ENCODE measurements around the gene GPR32.

GPR32 gene

GRCh38 chr19:50804420-50805272, 34.4 kb downstream of the GPR32 start (continued):
- TF ChIP-seq ZBTB49 (tag by site-specific recombination; IDR thresholded peaks at IDR 0.05; ENCODE audit: low read depth) (no peak), ZNF302 (tag by site-specific recombination; IDR thresholded peaks at IDR 0.05; ENCODE audit: low read depth) (no peak), ZNF776 (tag by site-specific recombination; IDR thresholded peaks at IDR 0.05; ENCODE audit: borderline replicate concordance) (no peak), ZNF169 (tag by site-specific recombination; IDR thresholded peaks at IDR 0.05) (no peak), SCRT1 (tag by site-specific recombination; IDR thresholded peaks at IDR 0.05; ENCODE audit: borderline replicate concordance) (no peak), ZNF10 (tag by site-specific recombination; IDR thresholded peaks at IDR 0.05) (no peak), ZNF768 (tag by site-specific recombination; IDR thresholded peaks at IDR 0.05) (no peak; the same call in 1 of the 2 replicates), ZNF394 (tag by site-specific recombination; IDR thresholded peaks at IDR 0.05; ENCODE audit: borderline replicate concordance) (peak; percentile 40; the same call in 1 of the 2 replicates), ZBTB17 (tag by site-specific recombination; IDR thresholded peaks at IDR 0.05) (peak; percentile 77), ZNF521 (tag by site-specific recombination; IDR thresholded peaks at IDR 0.05) (no peak), ZNF133 (tag by site-specific recombination; IDR thresholded peaks at IDR 0.05) (no peak), GFI1B (tag by site-specific recombination; IDR thresholded peaks at IDR 0.05) (no peak), ZNF837 (tag by site-specific recombination; IDR thresholded peaks at IDR 0.05) (no peak), ZNF223 (tag by site-specific recombination; IDR thresholded peaks at IDR 0.05) (no peak), YY2 (tag by site-specific recombination; IDR thresholded peaks at IDR 0.05) (peak; percentile 88), TRIM28 (IDR thresholded peaks at IDR 0.05; ENCODE audit: borderline replicate concordance, low read length) (peak; percentile 63; the same call in 1 of the 2 replicates), ZNF221 (tag by site-specific recombination; IDR thresholded peaks at IDR 0.05; ENCODE audit: borderline replicate concordance) (no peak), ZNF561 (tag by site-specific recombination; IDR thresholded peaks at IDR 0.05; ENCODE audit: borderline replicate concordance) (0 out of 2 replicates have a peak, but pooled peaks have one; percentile 57), ZNF16 (tag by site-specific recombination; IDR thresholded peaks at IDR 0.05; ENCODE audit: low read depth) (no peak), ZNF214 (tag by site-specific recombination; IDR thresholded peaks at IDR 0.05; ENCODE audit: borderline replicate concordance) (no peak), ZNF423 (tag by site-specific recombination; IDR thresholded peaks at IDR 0.05) (peak; percentile 58; the same call in 1 of the 2 replicates), ZNF639 (tag by site-specific recombination; IDR thresholded peaks at IDR 0.05) (peak; percentile 77; the same call in 1 of the 2 replicates), KLF8 (tag by site-specific recombination; IDR thresholded peaks at IDR 0.05) (peak; percentile 92), TSHZ1 (tag by site-specific recombination; IDR thresholded peaks at IDR 0.05; ENCODE audit: borderline replicate concordance) (0 out of 2 replicates have a peak, but pooled peaks have one; percentile 7), ZNF629 (tag by site-specific recombination; IDR thresholded peaks at IDR 0.05) (peak; percentile 51; the same call in 1 of the 2 replicates), HOXD13 (CRISPR knock-in tag; IDR thresholded peaks at IDR 0.05; ENCODE audit: borderline replicate concordance) (peak; percentile 40; the same call in 1 of the 2 replicates), ZNF670 (tag by site-specific recombination; IDR thresholded peaks at IDR 0.05; ENCODE audit: low read depth) (no peak), ZBTB20 (tag by site-specific recombination; IDR thresholded peaks at IDR 0.05) (peak; percentile 27; the same call in 1 of the 2 replicates), MZF1 (tag by site-specific recombination; IDR thresholded peaks at IDR 0.05; ENCODE audit: borderline replicate concordance) (no peak), ZNF239 (tag by site-specific recombination; IDR thresholded peaks at IDR 0.05) (0 out of 2 replicates have a peak, but pooled peaks have one; percentile 18), ZNF426 (tag by site-specific recombination; IDR thresholded peaks at IDR 0.05) (no peak)
